Measurements from ENCODE around the gene FHAD1. TPM values are rescaled to one million over a fixed set of nuclear protein-coding genes. Genes with fewer than 3 reads are reported as not detected.

FHAD1 gene
- total and polyA plus RNA-seq, 2 of the 13 experiments (the other 11 are each of a cell fraction or from before 2014, with no cell fraction given): not detected

DNA sequence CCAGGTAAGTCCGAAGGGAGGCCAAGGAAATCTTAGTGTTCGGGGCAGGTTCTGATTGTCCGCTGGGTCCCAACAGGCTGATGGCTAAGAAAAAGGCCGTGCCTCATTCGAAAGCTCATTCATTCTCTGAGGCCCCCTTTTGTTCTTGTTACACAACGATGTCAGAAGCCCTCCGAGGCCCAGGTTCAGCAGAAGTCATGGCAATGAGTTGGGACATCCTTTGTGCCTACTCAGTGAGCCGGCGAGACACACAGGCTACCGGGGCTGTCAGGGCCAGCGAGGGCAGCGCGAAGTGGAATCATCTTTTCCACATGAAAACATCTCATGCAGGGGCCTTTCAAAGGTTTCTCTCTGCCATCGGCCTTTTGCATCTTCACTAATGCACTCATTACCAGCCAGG, 113.7 kb downstream of the FHAD1 start (continued):
- TF ChIP-seq KDM6A (CRISPR knock-in tag; IDR thresholded peaks at IDR 0.05; ENCODE audit: low read depth): no peak
- TF ChIP-seq ZC3H13 (CRISPR knock-in tag; IDR thresholded peaks at IDR 0.05): no peak
- TF ChIP-seq TBX2 (CRISPR knock-in tag; IDR thresholded peaks at IDR 0.05; ENCODE audit: borderline replicate concordance): no peak
- TF ChIP-seq, protein P1, sequence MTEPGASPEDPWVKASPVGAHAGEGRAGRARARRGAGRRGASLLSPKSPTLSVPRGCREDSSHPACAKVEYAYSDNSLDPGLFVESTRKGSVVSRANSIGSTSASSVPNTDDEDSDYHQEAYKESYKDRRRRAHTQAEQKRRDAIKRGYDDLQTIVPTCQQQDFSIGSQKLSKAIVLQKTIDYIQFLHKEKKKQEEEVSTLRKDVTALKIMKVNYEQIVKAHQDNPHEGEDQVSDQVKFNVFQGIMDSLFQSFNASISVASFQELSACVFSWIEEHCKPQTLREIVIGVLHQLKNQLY (CRISPR knock-in tag; IDR thresholded peaks at IDR 0.05): no peak
- TF ChIP-seq, protein P2, sequence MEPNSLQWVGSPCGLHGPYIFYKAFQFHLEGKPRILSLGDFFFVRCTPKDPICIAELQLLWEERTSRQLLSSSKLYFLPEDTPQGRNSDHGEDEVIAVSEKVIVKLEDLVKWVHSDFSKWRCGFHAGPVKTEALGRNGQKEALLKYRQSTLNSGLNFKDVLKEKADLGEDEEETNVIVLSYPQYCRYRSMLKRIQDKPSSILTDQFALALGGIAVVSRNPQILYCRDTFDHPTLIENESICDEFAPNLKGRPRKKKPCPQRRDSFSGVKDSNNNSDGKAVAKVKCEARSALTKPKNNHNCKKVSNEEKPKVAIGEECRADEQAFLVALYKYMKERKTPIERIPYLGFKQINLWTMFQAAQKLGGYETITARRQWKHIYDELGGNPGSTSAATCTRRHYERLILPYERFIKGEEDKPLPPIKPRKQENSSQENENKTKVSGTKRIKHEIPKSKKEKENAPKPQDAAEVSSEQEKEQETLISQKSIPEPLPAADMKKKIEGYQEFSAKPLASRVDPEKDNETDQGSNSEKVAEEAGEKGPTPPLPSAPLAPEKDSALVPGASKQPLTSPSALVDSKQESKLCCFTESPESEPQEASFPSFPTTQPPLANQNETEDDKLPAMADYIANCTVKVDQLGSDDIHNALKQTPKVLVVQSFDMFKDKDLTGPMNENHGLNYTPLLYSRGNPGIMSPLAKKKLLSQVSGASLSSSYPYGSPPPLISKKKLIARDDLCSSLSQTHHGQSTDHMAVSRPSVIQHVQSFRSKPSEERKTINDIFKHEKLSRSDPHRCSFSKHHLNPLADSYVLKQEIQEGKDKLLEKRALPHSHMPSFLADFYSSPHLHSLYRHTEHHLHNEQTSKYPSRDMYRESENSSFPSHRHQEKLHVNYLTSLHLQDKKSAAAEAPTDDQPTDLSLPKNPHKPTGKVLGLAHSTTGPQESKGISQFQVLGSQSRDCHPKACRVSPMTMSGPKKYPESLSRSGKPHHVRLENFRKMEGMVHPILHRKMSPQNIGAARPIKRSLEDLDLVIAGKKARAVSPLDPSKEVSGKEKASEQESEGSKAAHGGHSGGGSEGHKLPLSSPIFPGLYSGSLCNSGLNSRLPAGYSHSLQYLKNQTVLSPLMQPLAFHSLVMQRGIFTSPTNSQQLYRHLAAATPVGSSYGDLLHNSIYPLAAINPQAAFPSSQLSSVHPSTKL (CRISPR knock-in tag; IDR thresholded peaks at IDR 0.05): no peak
- TF ChIP-seq, protein P3, sequence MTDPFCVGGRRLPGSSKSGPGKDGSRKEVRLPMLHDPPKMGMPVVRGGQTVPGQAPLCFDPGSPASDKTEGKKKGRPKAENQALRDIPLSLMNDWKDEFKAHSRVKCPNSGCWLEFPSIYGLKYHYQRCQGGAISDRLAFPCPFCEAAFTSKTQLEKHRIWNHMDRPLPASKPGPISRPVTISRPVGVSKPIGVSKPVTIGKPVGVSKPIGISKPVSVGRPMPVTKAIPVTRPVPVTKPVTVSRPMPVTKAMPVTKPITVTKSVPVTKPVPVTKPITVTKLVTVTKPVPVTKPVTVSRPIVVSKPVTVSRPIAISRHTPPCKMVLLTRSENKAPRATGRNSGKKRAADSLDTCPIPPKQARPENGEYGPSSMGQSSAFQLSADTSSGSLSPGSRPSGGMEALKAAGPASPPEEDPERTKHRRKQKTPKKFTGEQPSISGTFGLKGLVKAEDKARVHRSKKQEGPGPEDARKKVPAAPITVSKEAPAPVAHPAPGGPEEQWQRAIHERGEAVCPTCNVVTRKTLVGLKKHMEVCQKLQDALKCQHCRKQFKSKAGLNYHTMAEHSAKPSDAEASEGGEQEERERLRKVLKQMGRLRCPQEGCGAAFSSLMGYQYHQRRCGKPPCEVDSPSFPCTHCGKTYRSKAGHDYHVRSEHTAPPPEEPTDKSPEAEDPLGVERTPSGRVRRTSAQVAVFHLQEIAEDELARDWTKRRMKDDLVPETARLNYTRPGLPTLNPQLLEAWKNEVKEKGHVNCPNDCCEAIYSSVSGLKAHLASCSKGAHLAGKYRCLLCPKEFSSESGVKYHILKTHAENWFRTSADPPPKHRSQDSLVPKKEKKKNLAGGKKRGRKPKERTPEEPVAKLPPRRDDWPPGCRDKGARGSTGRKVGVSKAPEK (CRISPR knock-in tag; IDR thresholded peaks at IDR 0.05; ENCODE audit: borderline replicate concordance): no peak
- no peak for TF ChIP-seq ATF7-NPFF (CRISPR knock-in tag; IDR thresholded peaks at IDR 0.05; ENCODE audit: low read depth)
- TF ChIP-seq HNRNPL (IDR thresholded peaks at IDR 0.05; ENCODE audit: low read depth, low read length): no peak

Measured in HepG2 (cell line).